GM10847 (cell line): ENCODE data around the gene BBS1.

Experiments
- POLR2A ChIP-seq: IDR thresholded peaks from 2 replicates; pipeline ENCODE4 v1.6.1; 2011; ENCODE audit not compliant: insufficient read length; ENCODE audit errors: extremely low read depth

Gene BBS1

DNA sequence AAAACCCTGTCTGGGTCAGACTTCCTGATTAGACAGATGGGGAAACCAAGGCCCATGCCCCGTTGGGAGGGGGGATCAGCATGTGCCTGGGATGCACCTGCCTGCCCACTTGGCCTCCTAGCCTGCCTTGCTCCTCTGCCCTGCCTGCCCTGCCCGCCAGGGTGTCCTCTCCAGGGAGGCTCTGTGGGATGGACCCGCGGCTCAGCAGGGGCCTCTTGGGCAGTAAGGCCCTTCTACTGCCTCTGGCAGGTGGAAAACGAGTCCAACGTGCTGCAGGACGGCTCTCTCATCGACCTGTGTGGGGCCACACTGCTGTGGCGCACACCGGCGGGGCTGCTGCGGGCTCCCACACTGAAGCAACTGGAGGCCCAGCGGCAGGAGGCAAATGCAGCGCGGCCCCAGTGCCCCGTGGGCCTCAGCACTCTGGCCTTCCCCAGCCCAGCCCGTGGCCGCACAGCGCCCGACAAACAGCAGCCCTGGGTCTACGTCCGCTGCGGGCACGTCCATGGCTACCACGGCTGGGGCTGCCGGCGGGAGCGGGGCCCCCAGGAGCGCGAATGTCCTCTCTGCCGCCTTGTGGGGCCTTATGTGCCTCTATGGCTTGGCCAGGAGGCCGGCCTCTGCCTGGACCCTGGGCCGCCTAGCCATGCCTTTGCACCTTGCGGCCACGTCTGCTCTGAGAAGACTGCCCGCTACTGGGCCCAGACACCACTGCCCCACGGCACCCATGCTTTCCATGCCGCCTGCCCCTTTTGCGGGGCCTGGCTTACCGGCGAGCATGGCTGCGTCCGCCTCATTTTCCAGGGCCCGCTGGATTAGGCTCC, 34.9 kb upstream of the BBS1 start:
- TF ChIP-seq POLR2A, result no peak

DNA sequence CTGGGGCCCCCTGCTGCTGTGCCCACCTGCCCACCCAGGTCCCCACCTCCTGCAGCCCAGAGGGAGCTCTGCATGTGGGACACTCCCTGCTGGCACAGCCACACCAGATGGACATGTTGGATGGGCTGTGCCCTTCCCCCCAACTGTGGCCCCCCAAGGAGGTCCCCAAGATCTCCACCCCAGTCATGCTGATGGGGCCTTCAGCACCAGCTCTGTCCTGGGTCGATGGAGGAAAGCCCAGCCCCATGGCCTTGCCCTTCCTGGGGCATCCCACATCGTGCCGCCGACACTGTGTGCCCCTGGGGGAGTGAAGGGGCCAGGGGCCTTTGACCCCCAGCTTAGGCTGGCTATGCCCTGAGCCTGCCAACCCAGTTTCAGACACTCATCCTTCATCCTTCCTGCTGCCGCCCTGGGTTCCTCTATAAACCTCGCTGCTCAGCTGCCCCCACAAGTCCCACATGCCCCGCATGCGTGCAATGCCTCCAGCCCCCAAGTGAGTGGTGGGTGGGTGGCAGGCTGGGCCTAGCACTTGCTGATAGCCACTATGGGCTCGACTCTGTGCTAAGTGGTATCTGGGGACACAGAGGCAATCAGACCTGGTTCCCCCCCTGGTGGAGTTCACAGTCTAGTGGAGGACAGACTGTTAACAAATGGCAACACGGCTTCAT, 34.1 kb upstream of the BBS1 start:
- no peak for TF ChIP-seq POLR2A

- TF ChIP-seq POLR2A, result no peak
These were observed 33.6 kb upstream of the BBS1 start for GRCh38 chr11:66476841-66477251.

GRCh38 chr11:66477263-66478201, 32.9 kb upstream of the BBS1 start:
- TF ChIP-seq POLR2A, result no peak

DNA sequence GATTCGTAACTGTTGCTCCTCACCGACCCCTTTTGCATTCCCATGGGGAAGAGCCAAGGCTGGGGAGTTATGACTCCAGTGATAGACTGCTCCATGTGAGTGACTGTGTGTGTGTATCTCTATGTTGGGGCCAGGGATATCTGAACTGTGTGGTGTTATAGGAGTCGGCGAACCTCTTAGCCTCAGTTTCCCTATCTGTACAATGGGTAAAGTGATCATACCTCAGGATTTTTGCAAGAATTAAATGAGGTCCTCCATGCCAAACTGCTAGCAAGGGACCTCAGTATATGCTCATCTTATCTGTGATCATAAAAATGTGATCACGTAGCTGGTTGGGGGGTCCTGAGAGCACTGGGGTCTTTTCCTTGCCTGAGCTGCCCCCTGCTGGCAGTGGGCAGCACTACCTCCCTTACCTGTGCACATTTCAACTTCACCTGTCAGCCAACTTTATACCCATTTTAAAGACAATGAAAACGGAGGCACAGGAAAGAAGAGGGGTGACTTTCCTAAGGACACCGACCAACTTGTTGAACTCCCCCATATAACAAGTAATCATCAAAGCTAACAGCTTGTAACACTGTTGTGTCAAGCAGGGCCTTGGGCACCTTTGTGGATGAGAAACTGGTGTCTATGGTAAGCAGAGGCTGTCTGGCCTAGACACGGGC, 31.6 kb upstream of the BBS1 start:
- TF ChIP-seq POLR2A, result no peak

GRCh38 chr11:66479394-66480116, 30.9 kb upstream of the BBS1 start:
- TF ChIP-seq POLR2A, result no peak

GRCh38 chr11:66480117-66480938, 30.1 kb upstream of the BBS1 start, which contains the start of gene DPP3:
DPP3 (plus strand) TSS chr11:66480434; CDS start chr11:66482201, 1,767 bp downstream.
- TF ChIP-seq POLR2A, result peak; percentile 80

DNA sequence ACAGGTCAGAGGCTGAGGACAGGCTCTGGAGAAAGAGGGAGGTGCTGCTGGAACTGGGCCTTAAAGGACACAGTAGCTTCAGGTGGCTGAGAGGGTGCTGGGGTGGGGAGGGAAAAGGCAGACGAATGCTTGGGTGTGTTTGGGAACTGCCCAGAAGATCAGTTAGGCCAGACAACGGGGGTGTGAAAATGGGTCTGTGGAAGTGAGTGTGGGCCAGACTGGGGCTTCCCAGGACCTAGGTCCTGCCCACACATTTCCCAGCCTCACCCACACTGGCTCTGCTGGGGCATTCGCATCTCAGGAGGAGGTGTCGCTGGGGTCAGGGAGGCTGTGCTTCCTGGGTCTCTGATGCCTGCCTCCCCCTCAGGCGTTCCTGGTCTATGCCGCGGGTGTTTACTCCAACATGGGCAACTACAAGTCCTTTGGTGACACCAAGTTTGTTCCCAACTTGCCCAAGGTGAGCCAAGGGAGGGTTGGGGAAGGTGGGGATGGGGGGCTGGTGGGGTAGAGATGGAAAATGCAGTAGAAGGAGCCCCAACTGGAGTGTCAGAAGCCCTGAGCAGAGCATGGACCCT, 25.5 kb upstream of the BBS1 start:
- TF ChIP-seq POLR2A, result no peak

GRCh38 chr11:66488957-66489356, 21.5 kb upstream of the BBS1 start:
- no peak for TF ChIP-seq POLR2A

- no peak for TF ChIP-seq POLR2A
These were observed 20.8 kb upstream of the BBS1 start for GRCh38 chr11:66489636-66490035.

DNA sequence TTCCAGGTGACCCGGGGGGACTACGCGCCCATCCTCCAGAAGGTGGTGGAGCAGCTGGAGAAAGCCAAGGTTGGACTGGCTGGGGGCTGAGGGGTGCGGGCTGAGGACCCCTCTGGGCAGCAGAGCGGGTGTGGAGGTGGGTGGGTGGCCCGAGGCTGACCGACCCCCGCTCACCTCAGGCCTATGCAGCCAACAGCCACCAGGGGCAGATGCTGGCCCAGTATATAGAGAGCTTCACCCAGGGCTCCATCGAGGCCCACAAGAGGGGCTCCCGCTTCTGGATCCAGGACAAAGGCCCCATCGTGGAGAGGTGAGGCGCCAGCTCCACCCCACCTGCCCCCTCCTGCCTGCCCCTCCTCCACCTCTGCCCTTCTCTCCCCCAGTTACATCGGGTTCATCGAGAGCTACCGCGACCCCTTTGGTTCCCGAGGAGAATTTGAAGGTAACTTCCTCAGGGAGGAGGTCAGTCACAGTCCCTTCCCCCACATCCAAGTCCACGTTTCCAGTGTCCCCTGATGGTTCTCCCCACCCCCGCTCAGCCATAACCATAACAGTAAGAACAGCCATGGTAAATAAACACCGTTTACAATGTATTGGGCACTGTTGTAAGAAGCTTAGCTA, 19.0 kb upstream of the BBS1 start:
- no peak for TF ChIP-seq POLR2A

DNA sequence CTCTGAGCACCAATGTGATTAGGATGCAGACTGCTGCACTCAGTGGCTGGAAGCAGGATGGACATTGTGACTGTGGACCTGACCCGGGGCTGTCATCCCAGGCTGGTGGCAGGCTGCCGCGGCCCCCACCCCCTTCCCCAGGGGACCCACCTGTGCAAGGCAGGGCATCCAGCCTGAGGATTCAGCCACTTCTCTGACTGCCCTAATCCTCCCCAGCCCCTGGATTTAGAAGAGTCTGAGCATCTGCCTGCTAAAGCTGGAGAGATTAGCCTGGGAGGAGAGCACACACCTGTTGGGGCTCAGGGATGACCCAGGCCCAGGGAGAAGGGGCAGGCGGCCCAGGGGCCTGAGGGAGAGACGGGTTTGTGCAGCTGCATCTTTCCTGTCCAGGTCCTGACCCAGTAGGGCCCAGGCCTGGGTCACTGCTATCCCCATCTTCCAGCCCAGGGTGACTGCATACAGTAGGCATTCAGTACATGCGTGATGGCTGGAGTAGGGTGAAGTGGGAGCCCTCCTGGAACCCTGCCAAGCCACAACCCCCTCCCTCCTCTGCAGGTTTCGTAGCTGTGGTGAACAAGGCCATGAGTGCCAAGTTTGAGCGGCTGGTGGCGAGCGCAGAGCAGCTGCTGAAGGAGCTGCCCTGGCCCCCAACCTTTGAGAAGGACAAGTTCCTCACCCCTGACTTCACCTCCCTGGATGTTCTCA, 18.1 kb upstream of the BBS1 start:
- TF ChIP-seq POLR2A, result no peak
